Inflammatory macrophage treated with lipopolysaccharide for 1 hour (primary cell): ENCODE data around the gene INF2.

Source experiments
- DNase-seq, 2 donors: peaks; one replicate each; pipeline ENCODE4 v3.0.0-alpha.2; 2020 to 2022

INF2 gene

GRCh38 chr14:104691546-104692260, 2.3 kb downstream of the INF2 start:
- no peak for DNase-seq

GRCh38 chr14:104692261-104692938, 3.0 kb downstream of the INF2 start:
- DNase-seq: no peak

GRCh38 chr14:104692939-104693315, 3.5 kb downstream of the INF2 start:
- no peak for DNase-seq

- DNase-seq: no peak
Measured at GRCh38 chr14:104693482-104694431, 4.3 kb downstream of the INF2 start.

GRCh38 chr14:104694475-104694950, 5.1 kb downstream of the INF2 start:
- DNase-seq: no peak

- DNase-seq: no peak
Measured at GRCh38 chr14:104694991-104695659, 5.7 kb downstream of the INF2 start.

- no peak for DNase-seq
Measured at GRCh38 chr14:104695660-104696000, 6.2 kb downstream of the INF2 start.

GRCh38 chr14:104696671-104697316, 7.4 kb downstream of the INF2 start:
- no peak for DNase-seq

- no peak for DNase-seq
Measured at GRCh38 chr14:104697317-104697703, 7.9 kb downstream of the INF2 start.

- DNase-seq: no peak
Measured at GRCh38 chr14:104697892-104698583, 8.6 kb downstream of the INF2 start.

- no peak for DNase-seq
Measured at GRCh38 chr14:104698688-104699425, 9.4 kb downstream of the INF2 start.

GRCh38 chr14:104699426-104699748, 10.0 kb downstream of the INF2 start:
- DNase-seq: no peak

- no peak for DNase-seq
Measured at GRCh38 chr14:104700225-104700651, 10.8 kb downstream of the INF2 start.

GRCh38 chr14:104700747-104701217, 11.4 kb downstream of the INF2 start:
- no peak for DNase-seq

GRCh38 chr14:104701383-104702076, 12.1 kb downstream of the INF2 start:
- no peak for DNase-seq

GRCh38 chr14:104702106-104702505, 12.7 kb downstream of the INF2 start:
- DNase-seq: no peak

GRCh38 chr14:104702673-104703072, 13.3 kb downstream of the INF2 start:
- DNase-seq: no peak

- DNase-seq: no peak
Measured at GRCh38 chr14:104703269-104703668, 13.9 kb downstream of the INF2 start.

GRCh38 chr14:104704252-104704651, 14.8 kb downstream of the INF2 start:
- no peak for DNase-seq

- DNase-seq: no peak
Measured at GRCh38 chr14:104705340-104706047, 16.1 kb downstream of the INF2 start.
